ENCODE measurements around the gene SFMBT2.

DNA sequence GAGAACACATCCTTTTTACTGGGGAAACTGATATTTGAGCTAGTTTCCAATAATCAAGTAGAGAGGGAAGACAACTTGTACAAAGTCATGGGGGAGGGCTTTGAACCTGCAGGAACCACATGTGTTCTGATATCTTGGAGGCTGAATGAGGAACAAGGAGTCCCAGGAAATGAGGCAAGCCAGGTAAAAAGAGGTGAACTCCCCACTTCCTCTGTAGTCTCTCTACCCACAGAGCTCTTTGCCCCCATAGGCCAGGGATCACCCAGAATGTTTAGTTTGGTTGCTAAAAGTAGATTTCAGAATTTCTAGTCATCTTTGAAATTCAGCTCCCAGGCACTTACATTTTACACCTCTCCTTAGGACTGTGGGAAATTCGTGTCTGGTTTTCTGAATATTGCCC, 276.4 kb downstream of the SFMBT2 start:
- no peak for TF ChIP-seq CTCF (conservative IDR thresholded peaks at IDR 0.05; ENCODE audit: low read length)
- TF ChIP-seq EZH2phosphoT487 (IDR thresholded peaks at IDR 0.05; ENCODE audit: borderline replicate concordance, low read depth, low read length), result no peak

All from OCI-LY7 (cell line).